HAP-1 (cell line): ENCODE results near the gene ASB11.

ENCODE experiments used
- DNase-seq, 2 experiments: peaks; one replicate each; pipeline ENCODE4 v3.0.0-alpha.2; 2016 to 2020; ENCODE audit warnings: low spot score in 2 of 2
- H3K27me3 ChIP-seq: fragments of 250-450 bp; sonication (Bioruptor Pico); 2 replicates; pipeline ENCODE4 v1.5.1; 2020; ENCODE audit warnings: low read depth, mild to moderate bottlenecking, moderate library complexity
- H3K36me3 ChIP-seq: fragments of 250-450 bp; sonication (Bioruptor Pico); replicated peaks from 2 replicates; pipeline ENCODE4 v1.5.1; 2020; ENCODE audit warnings: mild to moderate bottlenecking
- H3K4me1 ChIP-seq: fragments of 250-450 bp; sonication (Bioruptor Pico); 2 replicates; pipeline ENCODE4 v1.5.1; 2020; ENCODE audit warnings: mild to moderate bottlenecking
- H3K4me3 ChIP-seq: fragments of 250-450 bp; sonication (Bioruptor Pico); 2 replicates; pipeline ENCODE4 v1.5.1; 2020; ENCODE audit warnings: mild to moderate bottlenecking, moderate library complexity
- H3K9me3 ChIP-seq: fragments of 250-450 bp; sonication (Bioruptor Pico); 2 replicates; pipeline ENCODE4 v1.5.1; 2020; ENCODE audit warnings: mild to moderate bottlenecking, moderate library complexity
- in situ Hi-C: fragments of 300-500 bp; cut with MboI; formaldehyde crosslinking; loops from 3 replicates; pipeline ENCODE4 v1.14.3; 2020; ENCODE audit warnings: low sequenced_read_pairs, inconsistent platforms, mixed read lengths

Gene ASB11

GRCh38 chrX:15236146-15236545, 79.3 kb downstream of the ASB11 start:
- Histone ChIP-seq H3K9me3 (no peaks in the 10 kb centered on the region), H3K4me3 (no peak overlapping the region), H3K27me3 (no peaks in the 10 kb centered on the region), H3K4me1 (no peaks in the 10 kb centered on the region), H3K36me3 (no peaks in the 10 kb centered on the region)
- in situ Hi-C loops, result no loop called here
- no peak for DNase-seq

GRCh38 chrX:15235001-15235400, 80.4 kb downstream of the ASB11 start:
- in situ Hi-C loops, result no loop called here
- Histone ChIP-seq H3K9me3 (no peaks in the 10 kb centered on the region), H3K27me3 (no peaks in the 10 kb centered on the region), H3K4me1 (no peaks in the 10 kb centered on the region), H3K36me3 (no peaks in the 10 kb centered on the region), H3K4me3 (no peak overlapping the region)
- no peak for DNase-seq

GRCh38 chrX:15233416-15234015, 81.9 kb downstream of the ASB11 start:
- DNase-seq, result no peak
- Histone ChIP-seq H3K4me3 (no peak overlapping the region), H3K4me1 (no peaks in the 10 kb centered on the region), H3K9me3 (no peaks in the 10 kb centered on the region), H3K36me3 (no peaks in the 10 kb centered on the region), H3K27me3 (no peaks in the 10 kb centered on the region)
- in situ Hi-C loops, result no loop called here
